ENCODE measurements around the gene HBE1.

DNA sequence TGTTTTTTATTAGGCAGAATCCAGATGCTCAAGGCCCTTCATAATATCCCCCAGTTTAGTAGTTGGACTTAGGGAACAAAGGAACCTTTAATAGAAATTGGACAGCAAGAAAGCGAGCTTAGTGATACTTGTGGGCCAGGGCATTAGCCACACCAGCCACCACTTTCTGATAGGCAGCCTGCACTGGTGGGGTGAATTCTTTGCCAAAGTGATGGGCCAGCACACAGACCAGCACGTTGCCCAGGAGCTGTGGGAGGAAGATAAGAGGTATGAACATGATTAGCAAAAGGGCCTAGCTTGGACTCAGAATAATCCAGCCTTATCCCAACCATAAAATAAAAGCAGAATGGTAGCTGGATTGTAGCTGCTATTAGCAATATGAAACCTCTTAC lies 44.3 kb downstream of the HBE1 start:
- no peak for TF ChIP-seq EZH2 (IDR thresholded peaks at IDR 0.05; ENCODE audit: borderline replicate concordance, insufficient read depth, low read depth, low read length, poor library complexity, severe bottlenecking)
- TF ChIP-seq, protein P1, sequence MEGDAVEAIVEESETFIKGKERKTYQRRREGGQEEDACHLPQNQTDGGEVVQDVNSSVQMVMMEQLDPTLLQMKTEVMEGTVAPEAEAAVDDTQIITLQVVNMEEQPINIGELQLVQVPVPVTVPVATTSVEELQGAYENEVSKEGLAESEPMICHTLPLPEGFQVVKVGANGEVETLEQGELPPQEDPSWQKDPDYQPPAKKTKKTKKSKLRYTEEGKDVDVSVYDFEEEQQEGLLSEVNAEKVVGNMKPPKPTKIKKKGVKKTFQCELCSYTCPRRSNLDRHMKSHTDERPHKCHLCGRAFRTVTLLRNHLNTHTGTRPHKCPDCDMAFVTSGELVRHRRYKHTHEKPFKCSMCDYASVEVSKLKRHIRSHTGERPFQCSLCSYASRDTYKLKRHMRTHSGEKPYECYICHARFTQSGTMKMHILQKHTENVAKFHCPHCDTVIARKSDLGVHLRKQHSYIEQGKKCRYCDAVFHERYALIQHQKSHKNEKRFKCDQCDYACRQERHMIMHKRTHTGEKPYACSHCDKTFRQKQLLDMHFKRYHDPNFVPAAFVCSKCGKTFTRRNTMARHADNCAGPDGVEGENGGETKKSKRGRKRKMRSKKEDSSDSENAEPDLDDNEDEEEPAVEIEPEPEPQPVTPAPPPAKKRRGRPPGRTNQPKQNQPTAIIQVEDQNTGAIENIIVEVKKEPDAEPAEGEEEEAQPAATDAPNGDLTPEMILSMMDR (IDR thresholded peaks at IDR 0.05): no peak

Measured in B cell (primary cell).